Spleen (tissue), 11 donors: Measurements from ENCODE around the gene POLE4. TPM values are rescaled to one million over a fixed set of nuclear protein-coding genes. Genes with fewer than 3 reads are reported as not detected.

Experiments used
- DNase-seq: peaks from one replicate; pipeline ENCODE4 v3.0.0-alpha.2; 2020
- H3K27ac ChIP-seq, 8 donors: fragments of 200-600 bp; sonication (generic) in 7 of 8; 1 replicate in 4 of 8; 2 replicates in 4 of 8; pipeline versions ENCODE4 v1.5.0 to v1.8.0; 2016 to 2021; ENCODE audit warnings: inconsistent platforms in 4 of 8, mild to moderate bottlenecking in 4 of 8, moderate library complexity in 1 of 8
- H3K27me3 ChIP-seq, 7 donors: fragments of 200-600 bp; sonication (generic) in 6 of 7; replicated peaks in 1 of 7; 1 replicate in 4 of 7; 2 replicates in 3 of 7; pipeline versions ENCODE4 v1.5.0 to v1.8.0; 2016 to 2021; ENCODE audit warnings: inconsistent platforms in 3 of 7, mild to moderate bottlenecking in 1 of 7
- H3K36me3 ChIP-seq, 6 donors: fragments of 200-600 bp; sonication (generic) in 5 of 6; 1 replicate in 4 of 6; 2 replicates in 2 of 6; pipeline versions ENCODE4 v1.5.0 to v1.8.0; 2016 to 2021; ENCODE audit warnings: inconsistent platforms in 2 of 6
- H3K4me1 ChIP-seq, 6 donors: fragments of 200-600 bp; sonication (generic) in 5 of 6; 1 replicate in 3 of 6; 2 replicates in 3 of 6; pipeline versions ENCODE4 v1.5.0 to v1.8.0; 2016 to 2021; ENCODE audit warnings: inconsistent platforms in 3 of 6
- H3K4me3 ChIP-seq, 8 donors: fragments of 200-600 bp; sonication (generic) in 7 of 8; 1 replicate in 4 of 8; 2 replicates in 4 of 8; pipeline versions ENCODE4 v1.5.0 to v1.8.0; 2016 to 2021; ENCODE audit warnings: inconsistent platforms in 4 of 8, mild to moderate bottlenecking in 4 of 8, moderate library complexity in 2 of 8
- H3K9me3 ChIP-seq, 8 donors: fragments of 200-600 bp; sonication (generic) in 7 of 8; 1 replicate in 4 of 8; 2 replicates in 4 of 8; pipeline versions ENCODE4 v1.5.0 to v1.8.0; 2016 to 2021; ENCODE audit warnings: inconsistent platforms in 4 of 8
- POLR2A ChIP-seq, 3 donors: fragments of 450-650 bp; IDR thresholded peaks; one replicate each; pipeline ENCODE4 v1.5.1; 2017; ENCODE audit warnings: antibody characterized with exemption in 3 of 3, mild to moderate bottlenecking in 1 of 3
- POLR2AphosphoS5 ChIP-seq, 3 donors: sonication (generic); formaldehyde crosslinking; IDR thresholded peaks; one replicate each; pipeline ENCODE4 v1.5.1; 2017; ENCODE audit warnings: antibody characterized with exemption in 3 of 3
- WGBS, 5 donors: extraction: QIAGEN DNeasy Blood & Tissue Kit in 3 of 5; methylation state at CpG; one replicate each; pipeline versions ENCODE4 v1.1.5 to v1.1.7; 2013 to 2018; 5-methylcytosine and 5-hydroxymethylcytosine counted together
- intact Hi-C: fragments of 100-400 bp; cut with DNase I; formaldehyde crosslinking; loops from one replicate; pipeline ENCODE4 v1.15.0; 2023; ENCODE audit warnings: low total_unique reads
- polyA plus RNA-seq, 3 donors: library from polyadenylated mRNA; stranded (reverse); fragments of 200-250 nt; gene quantifications; one replicate each; pipeline ENCODE4 v1.2.1, GENCODE V29; 2013
- total RNA-seq, 7 donors: library from RNA; depleted of rRNA in 3 of 7; stranded (reverse); fragments of >200 nt in 3 of 7; fragmentation: NEBNext Ultra II Directional in 4 of 7; extraction: Animal tissue kit (Norgen Biotek cat#: 25700) in 4 of 7; gene quantifications; one replicate each; pipeline versions ENCODE4 v1.1.0 to v1.2.1, GENCODE V29; 2016 to 2021
- TF ChIP-seq, protein P1 (sequence below), 11 experiments: fragments of 200-600 bp in 7 of 11; fragments of 450-650 bp in 4 of 11; sonication (generic) in 4 of 11; IDR thresholded peaks in 8 of 11; conservative IDR thresholded peaks in 3 of 11; 1 replicate in 7 of 11; 2 replicates in 4 of 11; pipeline versions ENCODE4 v1.4.0 to v1.8.0; 2016 to 2021; ENCODE audit warnings: antibody characterized with exemption in 11 of 11, inconsistent platforms in 4 of 11, mild to moderate bottlenecking in 1 of 11
- donor health status: healthy with polysubstance abuse.
- donor health status: DM: no; HTN: no; CAD: no; lungs with moderate emphysema.
- donor health status: DM: no; HTN: no; CAD: no.
- donor health status: Bipolar disorder and iron deficiency.
- donor health status: healthy.
- donor health status: DM: no; HTN: no; CAD: no.
- donor health status: DM: yes; HTN: yes; CAD: no.

Gene POLE4
- total and polyA plus RNA-seq, 10 donors, result 22.8 to 96.9 (median 46.4) TPM

GRCh38 chr2:75002007-75002406 is 43.6 kb downstream of the POLE4 start:
- Histone ChIP-seq H3K4me3 (no peak overlapping the region), H3K4me1 (no peaks in the 10 kb centered on the region), H3K9me3 (peaks cover 0 to 10% (median 6%) of the 10 kb centered on the region in 8 donors), H3K36me3 (peaks cover 0 to 10% (median 0%) of the 10 kb centered on the region in 6 donors), H3K27ac (no peak overlapping the region), H3K27me3 (no peaks in the 10 kb centered on the region)
- 79 to 93% (median 85%) methylated on average over 3 of the region's 3 CpGs for WGBS, 5 donors
- no peak for DNase-seq
- intact Hi-C loops, result no loop called here
- TF ChIP-seq, protein P1, sequence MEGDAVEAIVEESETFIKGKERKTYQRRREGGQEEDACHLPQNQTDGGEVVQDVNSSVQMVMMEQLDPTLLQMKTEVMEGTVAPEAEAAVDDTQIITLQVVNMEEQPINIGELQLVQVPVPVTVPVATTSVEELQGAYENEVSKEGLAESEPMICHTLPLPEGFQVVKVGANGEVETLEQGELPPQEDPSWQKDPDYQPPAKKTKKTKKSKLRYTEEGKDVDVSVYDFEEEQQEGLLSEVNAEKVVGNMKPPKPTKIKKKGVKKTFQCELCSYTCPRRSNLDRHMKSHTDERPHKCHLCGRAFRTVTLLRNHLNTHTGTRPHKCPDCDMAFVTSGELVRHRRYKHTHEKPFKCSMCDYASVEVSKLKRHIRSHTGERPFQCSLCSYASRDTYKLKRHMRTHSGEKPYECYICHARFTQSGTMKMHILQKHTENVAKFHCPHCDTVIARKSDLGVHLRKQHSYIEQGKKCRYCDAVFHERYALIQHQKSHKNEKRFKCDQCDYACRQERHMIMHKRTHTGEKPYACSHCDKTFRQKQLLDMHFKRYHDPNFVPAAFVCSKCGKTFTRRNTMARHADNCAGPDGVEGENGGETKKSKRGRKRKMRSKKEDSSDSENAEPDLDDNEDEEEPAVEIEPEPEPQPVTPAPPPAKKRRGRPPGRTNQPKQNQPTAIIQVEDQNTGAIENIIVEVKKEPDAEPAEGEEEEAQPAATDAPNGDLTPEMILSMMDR (IDR thresholded peaks at IDR 0.05 in 8 of 11, conservative IDR thresholded peaks at IDR 0.05 in 3 of 11), result no peak
- TF ChIP-seq POLR2A (IDR thresholded peaks at IDR 0.05) (no peak), POLR2AphosphoS5 (IDR thresholded peaks at IDR 0.05) (no peak)

- Histone ChIP-seq H3K36me3 (peaks cover 0 to 13% (median 0%) of the 10 kb centered on the region in 6 donors), H3K27me3 (no peaks in the 10 kb centered on the region), H3K4me3 (no peak overlapping the region), H3K27ac (no peak overlapping the region), H3K9me3 (peaks cover 0 to 6% (median 4%) of the 10 kb centered on the region in 8 donors), H3K4me1 (no peaks in the 10 kb centered on the region)
- intact Hi-C loops, result no loop called here
- TF ChIP-seq POLR2AphosphoS5 (IDR thresholded peaks at IDR 0.05) (no peak), POLR2A (IDR thresholded peaks at IDR 0.05) (no peak)
- TF ChIP-seq, protein P1 (IDR thresholded peaks at IDR 0.05 in 8 of 11, conservative IDR thresholded peaks at IDR 0.05 in 3 of 11), result no peak
- WGBS, 5 donors, result 66 to 86% (median 77%) methylated on average over 2 of the region's 2 CpGs
- DNase-seq, result no peak
Observed at GRCh38 chr2:75003276-75003675, 44.8 kb downstream of the POLE4 start.

GRCh38 chr2:75003773-75004172 is 45.3 kb downstream of the POLE4 start:
- Histone ChIP-seq H3K9me3 (peaks cover 0 to under 1% (median 0%) of the 10 kb centered on the region in 8 donors), H3K27ac (no peak overlapping the region), H3K4me3 (no peak overlapping the region), H3K27me3 (no peaks in the 10 kb centered on the region), H3K36me3 (peaks cover 0 to 9% (median 0%) of the 10 kb centered on the region in 6 donors), H3K4me1 (no peaks in the 10 kb centered on the region)
- 70 to 80% (median 72%) methylated on average over 2 of the region's 2 CpGs for WGBS, 5 donors
- intact Hi-C loops, result no loop called here
- no peak for DNase-seq
- no peak for TF ChIP-seq POLR2A (IDR thresholded peaks at IDR 0.05)
- no peak for TF ChIP-seq POLR2AphosphoS5 (IDR thresholded peaks at IDR 0.05)
- TF ChIP-seq, protein P1 (IDR thresholded peaks at IDR 0.05 in 8 of 11, conservative IDR thresholded peaks at IDR 0.05 in 3 of 11), result no peak

- H3K4me3 ChIP-seq, result no peak overlapping the region
- no peak for DNase-seq
- peaks cover 0 to 9% (median 0%) of the 10 kb centered on the region in 6 donors for H3K36me3 ChIP-seq
- H3K27ac ChIP-seq, result no peak overlapping the region
- TF ChIP-seq, protein P1 (IDR thresholded peaks at IDR 0.05 in 8 of 11, conservative IDR thresholded peaks at IDR 0.05 in 3 of 11), result no peak
- TF ChIP-seq POLR2AphosphoS5 (IDR thresholded peaks at IDR 0.05) (no peak), POLR2A (IDR thresholded peaks at IDR 0.05) (no peak)
- intact Hi-C loops, result no loop called here
- no peaks in the 10 kb centered on the region for H3K9me3 ChIP-seq
- H3K27me3 ChIP-seq, result no peaks in the 10 kb centered on the region
- no peaks in the 10 kb centered on the region for H3K4me1 ChIP-seq
Observed at GRCh38 chr2:75006041-75006440, 47.6 kb downstream of the POLE4 start.
